Sigmoid colon (tissue), 7 donors: ENCODE results near the gene FKBP14. TPM values are rescaled to one million over a fixed set of nuclear protein-coding genes. Genes with fewer than 3 reads are reported as not detected.
"Not testable (repeated sequence)": the region's sequence is repeated elsewhere in the genome, so short reads cannot be mapped to it uniquely, and the experiment has no call there.

Source experiments
- DNase-seq: peaks from one replicate; pipeline ENCODE4 v3.0.0-alpha.2; 2019
- H3K27ac ChIP-seq, 4 donors: fragments of 200-600 bp; sonication (generic); one replicate each; pipeline ENCODE4 v1.5.1; 2016 to 2019; ENCODE audit warnings: mild to moderate bottlenecking in 1 of 4
- H3K27me3 ChIP-seq, 3 donors: fragments of 200-600 bp; sonication (generic); one replicate each; pipeline ENCODE4 v1.5.1; 2019; ENCODE audit warnings: mild to moderate bottlenecking in 1 of 3
- H3K36me3 ChIP-seq, 4 donors: fragments of 200-600 bp; sonication (generic); one replicate each; pipeline ENCODE4 v1.5.1; 2016 to 2019
- H3K4me1 ChIP-seq, 4 donors: fragments of 200-600 bp; sonication (generic); one replicate each; pipeline ENCODE4 v1.5.1; 2017 to 2019
- H3K4me3 ChIP-seq, 4 donors: fragments of 200-600 bp; sonication (generic); one replicate each; pipeline ENCODE4 v1.5.1; 2017 to 2019; ENCODE audit warnings: mild to moderate bottlenecking in 2 of 4, moderate library complexity in 1 of 4
- H3K9me3 ChIP-seq, 4 donors: fragments of 200-600 bp in 3 of 4; sonication (generic) in 3 of 4; one replicate each; pipeline versions ENCODE4 v1.5.1 to v1.6.1; 2013 to 2019
- CTCF ChIP-seq, 4 experiments: fragments of 450-650 bp in 3 of 4; fragments of 200-600 bp in 1 of 4; IDR thresholded peaks; one replicate each; pipeline ENCODE4 v1.5.1; 2016 to 2019; ENCODE audit warnings: antibody characterized with exemption in 4 of 4, mild to moderate bottlenecking in 3 of 4, moderate library complexity in 2 of 4
- EP300 ChIP-seq, 4 donors: sonication (generic); formaldehyde crosslinking; IDR thresholded peaks; one replicate each; pipeline ENCODE4 v1.6.1; 2017; ENCODE audit warnings: antibody characterized with exemption in 4 of 4
- POLR2A ChIP-seq, 2 donors: fragments of 450-650 bp; IDR thresholded peaks; one replicate each; pipeline ENCODE4 v1.6.1; 2016; ENCODE audit warnings: antibody characterized with exemption in 2 of 2, mild to moderate bottlenecking in 2 of 2, moderate library complexity in 2 of 2
- POLR2AphosphoS5 ChIP-seq, 4 donors: sonication (generic); formaldehyde crosslinking; IDR thresholded peaks; one replicate each; pipeline ENCODE4 v1.6.1; 2017; ENCODE audit warnings: antibody characterized with exemption in 4 of 4
- WGBS, 2 donors: extraction: QIAGEN DNeasy Blood & Tissue Kit; methylation state at CpG; one replicate each; pipeline ENCODE4 v1.1.7; 2013; 5-methylcytosine and 5-hydroxymethylcytosine counted together
- intact Hi-C: fragments of 100-400 bp; cut with DNase I; formaldehyde crosslinking; loops from one replicate; pipeline ENCODE4 v1.15.1; 2023
- polyA plus RNA-seq, 3 donors: library from polyadenylated mRNA; stranded (reverse); fragments of 200-250 nt; gene quantifications; one replicate each; pipeline ENCODE4 v1.2.3, GENCODE V29; 2013
- total RNA-seq, 4 donors: library from RNA; depleted of rRNA; stranded (reverse); fragments of >200 nt; gene quantifications; one replicate each; pipeline ENCODE4 v1.1.0, GENCODE V29; 2016
- donor health status: healthy with polysubstance abuse.
- donor health status: Bipolar disorder and iron deficiency.
- donor health status: healthy.

Gene FKBP14
- total and polyA plus RNA-seq, 7 donors = 1.8 to 11.4 (median 6.3) TPM

- intact Hi-C loops = loop anchor here (5.0 to 10.0 kb wide), 3 partner anchors 118 to 308 kb away; no protein-coding TSS in a partner anchor
- no peaks in the 10 kb centered on the region for H3K4me1 ChIP-seq
- no peak overlapping the region for H3K4me3 ChIP-seq
- H3K9me3 ChIP-seq = no peaks in the 10 kb centered on the region
- no peak overlapping the region for H3K27ac ChIP-seq
- no peak for DNase-seq
- peaks cover 0 to 20% (median 3%) of the 10 kb centered on the region in 4 donors for H3K36me3 ChIP-seq
- TF ChIP-seq POLR2A (IDR thresholded peaks at IDR 0.05) = no peak
- peak in 3 of 4 experiments; percentile 7 to 46 (median 34) for TF ChIP-seq CTCF (IDR thresholded peaks at IDR 0.05)
- WGBS, 2 donors = 74 to 75% methylated on average over 1 of the region's 1 CpG
- H3K27me3 ChIP-seq = no peaks in the 10 kb centered on the region
Measured at GRCh38 chr7:30062587-30062986, 36.1 kb upstream of the FKBP14 start.

GRCh38 chr7:30061786-30062185, 35.3 kb upstream of the FKBP14 start:
- not testable (repeated sequence) for DNase-seq
- peak; percentile 30 to 56 (median 48) for TF ChIP-seq CTCF (IDR thresholded peaks at IDR 0.05)
- WGBS, 2 donors = 14 to 24% methylated on average over 3 of the region's 3 CpGs

GRCh38 chr7:30057741-30058140, 31.2 kb upstream of the FKBP14 start:
- Histone ChIP-seq H3K27me3 (no peaks in the 10 kb centered on the region), H3K4me3 (no peak overlapping the region), H3K27ac (no peak overlapping the region), H3K4me1 (no peaks in the 10 kb centered on the region), H3K9me3 (no peaks in the 10 kb centered on the region), H3K36me3 (peaks cover 0 to 38% (median 9%) of the 10 kb centered on the region in 4 donors)
- intact Hi-C loops = no loop called here
- DNase-seq = no peak
- TF ChIP-seq EP300 (IDR thresholded peaks at IDR 0.05) (no peak), POLR2A (IDR thresholded peaks at IDR 0.05) (no peak), POLR2AphosphoS5 (IDR thresholded peaks at IDR 0.05) (no peak), CTCF (IDR thresholded peaks at IDR 0.05) (no peak)

More at GRCh38 chr7:30061786-30062185, 35.3 kb upstream of the FKBP14 start:
- H3K4me1 ChIP-seq, H3K4me3 ChIP-seq, H3K27me3 ChIP-seq, H3K27ac ChIP-seq, H3K9me3 ChIP-seq: not testable (repeated sequence)
- intact Hi-C loops = loop anchor here (5.0 to 10.0 kb wide), 3 partner anchors 117 to 307 kb away; no protein-coding TSS in a partner anchor
- H3K36me3 ChIP-seq = peaks cover 0 to 20% (median 3%) of the 10 kb centered on the region in 4 donors

- TF ChIP-seq POLR2AphosphoS5 (IDR thresholded peaks at IDR 0.05) (no peak), CTCF (IDR thresholded peaks at IDR 0.05) (no peak), EP300 (IDR thresholded peaks at IDR 0.05) (no peak), POLR2A (IDR thresholded peaks at IDR 0.05) (no peak)
- no peaks in the 10 kb centered on the region for H3K9me3 ChIP-seq
- no peaks in the 10 kb centered on the region for H3K4me1 ChIP-seq
- intact Hi-C loops = no loop called here
- 94 to 95% methylated on average over 3 of the region's 3 CpGs for WGBS, 2 donors
- H3K27me3 ChIP-seq = no peaks in the 10 kb centered on the region
- no peak for DNase-seq
- H3K27ac ChIP-seq = no peak overlapping the region
- peaks cover 0 to 74% (median 16%) of the 10 kb centered on the region in 4 donors for H3K36me3 ChIP-seq
- no peak overlapping the region for H3K4me3 ChIP-seq
Measured at GRCh38 chr7:30053068-30053467, 26.6 kb upstream of the FKBP14 start.

- Histone ChIP-seq H3K27me3 (no peaks in the 10 kb centered on the region), H3K4me3 (no peak overlapping the region), H3K9me3 (no peaks in the 10 kb centered on the region), H3K4me1 (no peaks in the 10 kb centered on the region), H3K27ac (no peak overlapping the region), H3K36me3 (peaks cover 0 to 84% (median 25%) of the 10 kb centered on the region in 4 donors)
- intact Hi-C loops = no loop called here
- WGBS, 2 donors = 95 to 96% methylated on average over 4 of the region's 4 CpGs
- TF ChIP-seq EP300 (IDR thresholded peaks at IDR 0.05) (no peak), POLR2A (IDR thresholded peaks at IDR 0.05) (no peak), CTCF (IDR thresholded peaks at IDR 0.05) (no peak), POLR2AphosphoS5 (IDR thresholded peaks at IDR 0.05) (no peak)
- DNase-seq = no peak
Measured at GRCh38 chr7:30049173-30049572, 22.7 kb upstream of the FKBP14 start.
